GM11168 (cell line): ENCODE data around the gene KCNIP3.

ENCODE experiments used
- in situ Hi-C: fragments of 300-500 bp; cut with MboI; formaldehyde crosslinking; loops from one replicate; pipeline ENCODE4 v1.12.0; 2022; ENCODE audit warnings: low sequenced_read_pairs; ENCODE audit not compliant: unreplicated experiment

KCNIP3 gene

GRCh38 chr2:95274291-95275150 lies 22.6 kb upstream of the KCNIP3 start, which contains the start of gene PROM2:
TSS of gene PROM2 (plus strand) at chr2:95274449. CDS start at chr2:95274586, 137 bp downstream.
- in situ Hi-C loops = no loop called here

- in situ Hi-C loops = no loop called here
Measured at GRCh38 chr2:95275151-95275515, 22.0 kb upstream of the KCNIP3 start.

- in situ Hi-C loops = no loop called here
Measured at GRCh38 chr2:95275601-95276243, 21.4 kb upstream of the KCNIP3 start.

DNA sequence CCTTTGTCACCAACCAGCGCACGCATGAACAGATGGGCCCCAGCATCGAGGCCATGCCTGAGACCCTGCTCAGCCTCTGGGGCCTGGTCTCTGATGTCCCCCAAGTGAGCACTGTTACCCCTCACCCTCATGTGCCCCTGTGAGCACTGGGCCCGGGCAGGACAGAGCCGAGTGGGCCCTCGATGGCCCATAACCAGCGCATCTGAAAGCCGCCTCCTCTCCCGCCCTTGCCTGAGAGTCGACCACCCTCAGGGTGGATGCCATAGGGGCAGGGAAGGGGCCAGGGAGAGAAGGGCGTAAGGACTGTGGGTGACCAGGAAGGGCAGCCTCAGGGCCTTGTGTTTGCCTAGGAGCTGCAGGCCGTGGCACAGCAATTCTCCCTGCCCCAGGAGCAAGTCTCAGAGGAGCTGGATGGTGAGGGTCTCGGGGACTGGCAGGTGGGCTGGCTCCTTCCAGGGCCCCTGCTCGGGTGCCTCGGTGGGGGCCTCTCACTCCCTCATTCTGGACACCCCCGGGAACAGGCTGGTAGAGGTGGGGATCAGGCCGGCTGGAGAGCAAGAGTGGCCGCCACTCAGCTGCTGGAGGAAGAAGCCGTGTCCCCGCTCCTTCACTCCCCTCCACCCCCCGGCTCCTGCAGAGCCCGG lies 20.8 kb upstream of the KCNIP3 start:
- in situ Hi-C loops = no loop called here

DNA sequence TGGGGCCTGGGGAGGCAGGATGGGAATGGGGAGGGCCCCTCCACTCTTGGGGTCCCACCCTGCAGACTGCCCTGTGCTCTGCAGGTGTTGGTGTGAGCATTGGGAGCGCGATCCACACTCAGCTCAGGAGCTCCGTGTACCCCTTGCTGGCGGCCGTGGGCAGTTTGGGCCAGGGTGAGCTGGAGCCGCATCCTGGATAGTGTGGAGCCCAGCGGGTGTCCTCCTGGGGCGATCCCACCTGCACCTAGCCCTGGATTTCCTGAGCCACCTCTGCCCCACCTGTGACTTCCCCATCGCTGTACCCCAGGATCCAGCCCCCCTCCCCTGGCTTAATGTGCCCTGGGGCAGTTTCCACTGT lies 20.3 kb upstream of the KCNIP3 start:
- in situ Hi-C loops = no loop called here

GRCh38 chr2:95277246-95277906 lies 19.8 kb upstream of the KCNIP3 start:
- in situ Hi-C loops = no loop called here

- in situ Hi-C loops = no loop called here
Measured at GRCh38 chr2:95278051-95278471, 19.1 kb upstream of the KCNIP3 start.

GRCh38 chr2:95278637-95279225 lies 18.4 kb upstream of the KCNIP3 start:
- in situ Hi-C loops = no loop called here

DNA sequence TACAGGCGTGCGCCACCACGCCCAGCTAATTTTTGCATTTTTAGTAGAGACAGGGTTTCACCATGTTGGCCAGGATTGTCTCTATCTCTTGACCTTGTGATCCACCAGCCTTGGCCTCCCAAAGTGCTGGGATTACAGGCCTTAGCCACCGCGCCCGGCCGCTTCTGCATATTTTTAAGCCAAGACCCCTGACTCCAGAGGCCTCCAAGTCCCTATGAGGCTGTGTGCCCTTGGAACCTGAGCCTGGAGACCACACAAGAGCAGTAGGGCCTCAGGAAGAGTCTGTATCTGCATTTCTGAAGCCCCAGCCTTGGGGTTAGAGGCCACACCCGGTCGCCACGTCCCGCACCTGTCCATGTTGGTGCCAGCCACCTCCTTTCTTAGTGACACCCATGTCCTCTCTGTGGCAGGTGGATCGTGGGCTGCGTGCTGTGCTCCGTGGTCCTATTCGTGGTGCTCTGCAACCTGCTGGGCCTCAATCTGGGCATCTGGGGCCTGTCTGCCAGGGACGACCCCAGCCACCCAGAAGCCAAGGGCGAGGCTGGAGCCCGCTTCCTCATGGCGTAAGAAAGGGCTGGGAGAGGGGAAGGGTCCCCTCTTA lies 17.6 kb upstream of the KCNIP3 start:
- in situ Hi-C loops = no loop called here

- in situ Hi-C loops = no loop called here
Measured at GRCh38 chr2:95281071-95281470, 16.1 kb upstream of the KCNIP3 start.

DNA sequence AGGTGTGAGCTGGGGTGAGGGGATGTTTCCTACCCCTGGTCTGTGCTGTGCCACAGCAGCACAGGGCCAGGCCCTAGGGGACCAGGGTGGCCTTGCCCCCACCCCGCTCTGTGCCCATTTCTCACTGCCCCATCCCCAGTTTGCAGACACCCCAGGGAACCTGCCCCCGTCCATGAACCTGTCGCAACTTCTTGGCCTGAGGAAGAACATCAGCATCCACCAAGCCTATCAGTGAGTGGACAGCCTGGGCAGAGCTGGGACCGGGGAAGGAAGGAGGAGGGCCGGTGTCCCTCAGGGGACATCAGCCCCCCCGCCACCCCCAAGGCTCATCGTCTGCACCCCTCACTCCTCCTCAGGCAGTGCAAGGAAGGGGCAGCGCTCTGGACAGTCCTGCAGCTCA lies 15.4 kb upstream of the KCNIP3 start:
- in situ Hi-C loops = no loop called here

- in situ Hi-C loops = no loop called here
Measured at GRCh38 chr2:95282458-95282857, 14.7 kb upstream of the KCNIP3 start.

DNA sequence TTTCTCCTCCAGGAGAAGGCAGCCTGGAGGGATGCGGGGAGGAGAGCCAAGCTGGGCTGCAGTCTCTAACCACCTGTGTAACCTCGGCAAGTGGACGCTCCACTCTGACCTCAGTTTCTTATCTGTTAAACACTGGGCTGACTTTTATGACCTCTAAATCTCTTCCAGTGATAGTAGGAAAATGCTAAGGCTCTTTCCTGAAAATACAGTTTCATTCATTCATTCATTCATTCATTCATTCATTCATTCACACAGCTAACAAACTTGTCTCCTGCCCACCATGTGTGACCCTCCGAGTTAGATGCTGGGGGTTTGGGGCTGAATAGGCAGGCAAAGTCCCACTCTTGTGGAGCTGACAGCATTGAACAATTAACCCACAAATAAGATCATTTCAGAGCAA lies 13.6 kb upstream of the KCNIP3 start:
- in situ Hi-C loops = no loop called here

GRCh38 chr2:95284886-95285541 lies 12.1 kb upstream of the KCNIP3 start:
- in situ Hi-C loops = no loop called here

DNA sequence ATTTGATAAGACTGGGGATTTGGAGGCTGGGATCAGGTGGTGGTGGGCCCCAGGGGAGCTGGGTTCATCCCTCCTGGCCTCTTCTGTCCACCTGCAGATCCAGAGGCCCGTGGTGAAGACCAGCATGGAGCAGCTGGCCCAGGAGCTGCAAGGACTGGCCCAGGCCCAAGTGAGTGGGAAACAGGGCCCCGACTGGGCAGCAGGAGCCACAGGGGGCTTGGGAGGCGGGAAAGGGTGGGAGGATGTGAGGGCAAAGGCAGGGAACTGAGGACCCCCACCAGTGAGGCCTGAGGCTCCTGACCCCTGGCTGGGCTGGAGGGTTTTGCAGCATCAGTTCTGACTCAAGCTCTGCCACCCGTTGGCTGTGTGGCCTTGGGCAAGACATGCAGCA lies 11.6 kb upstream of the KCNIP3 start:
- in situ Hi-C loops = no loop called here

- in situ Hi-C loops = no loop called here
Measured at GRCh38 chr2:95287336-95287735, 9.8 kb upstream of the KCNIP3 start.

GRCh38 chr2:95287806-95288205 lies 9.3 kb upstream of the KCNIP3 start:
- in situ Hi-C loops = no loop called here

GRCh38 chr2:95289253-95289652 lies 7.9 kb upstream of the KCNIP3 start:
- in situ Hi-C loops = no loop called here

GRCh38 chr2:95291222-95291621 lies 5.9 kb upstream of the KCNIP3 start:
- in situ Hi-C loops = no loop called here
